Natural killer cell (primary cell): ENCODE results near the gene VAV3. TPM values are rescaled to one million over a fixed set of nuclear protein-coding genes. Genes with fewer than 3 reads are reported as not detected.

Experiments used
- ATAC-seq, 3 donors: fragments of 150-1000 bp in 2 of 3; fragments of 200-7000 bp in 1 of 3; cut with Tn5 transposase; 1 replicate in 1 of 3; 2 replicates in 2 of 3; pipeline ENCODE4 v1.10.0; 2021; ENCODE audit warnings: mild to moderate bottlenecking in 2 of 3, moderate library complexity in 2 of 3
- DNase-seq, 2 donors: peaks; one replicate each; pipeline versions ENCODE4 v3.0.0 to v3.0.0-alpha.2; 2013 to 2021; ENCODE audit warnings: mixed read lengths in 1 of 2
- H3K27ac ChIP-seq: one replicate; pipeline ENCODE4 v1.5.1; 2013; ENCODE audit warnings: mild to moderate bottlenecking, low read length
- H3K27me3 ChIP-seq: one replicate; pipeline ENCODE4 v1.6.1; 2013; ENCODE audit warnings: low read length; ENCODE audit not compliant: control insufficient read depth, insufficient read depth
- H3K36me3 ChIP-seq: one replicate; pipeline ENCODE4 v1.6.1; 2013; ENCODE audit warnings: low read length; ENCODE audit not compliant: control insufficient read depth, insufficient read depth
- H3K4me1 ChIP-seq: one replicate; pipeline ENCODE4 v1.6.1; 2013; ENCODE audit warnings: low read length; ENCODE audit not compliant: control insufficient read depth, insufficient read depth
- H3K4me3 ChIP-seq: one replicate; pipeline ENCODE4 v1.5.1; 2013; ENCODE audit warnings: low read length
- H3K9me3 ChIP-seq: one replicate; pipeline ENCODE4 v1.6.1; 2013; ENCODE audit warnings: low read length; ENCODE audit not compliant: control insufficient read depth, insufficient read depth
- H3K27ac Mint-ChIP-seq, 2 donors: one replicate each; pipeline ENCODE4 v1.8.0; 2022; ENCODE audit warnings: mild to moderate bottlenecking in 2 of 2, mixed read lengths in 2 of 2, moderate library complexity in 1 of 2
- H3K27me3 Mint-ChIP-seq, 2 donors: one replicate each; pipeline ENCODE4 v1.8.0; 2022; ENCODE audit warnings: low read depth in 2 of 2, mixed read lengths in 2 of 2
- H3K36me3 Mint-ChIP-seq: one replicate; pipeline ENCODE4 v1.8.0; 2022; ENCODE audit warnings: mixed read lengths
- H3K4me1 Mint-ChIP-seq, 2 donors: one replicate each; pipeline ENCODE4 v1.8.0; 2022; ENCODE audit warnings: mixed read lengths in 2 of 2
- H3K4me3 Mint-ChIP-seq: one replicate; pipeline ENCODE4 v1.8.0; 2022; ENCODE audit warnings: mild to moderate bottlenecking, moderate library complexity, mixed read lengths
- H3K9me3 Mint-ChIP-seq, 2 donors: one replicate each; pipeline ENCODE4 v1.8.0; 2022; ENCODE audit warnings: mixed read lengths in 2 of 2
- WGBS: methylation state at CpG from one replicate; pipeline ENCODE4 v1.1.7; 2013; ENCODE audit warnings: missing lambda C conversion rate; ENCODE audit not compliant: insufficient coverage; 5-methylcytosine and 5-hydroxymethylcytosine counted together
- intact Hi-C: fragments of 100-400 bp; cut with micrococcal nuclease; formaldehyde crosslinking; loops from one replicate; pipeline ENCODE4 v1.14.2; 2022
- total RNA-seq, 4 donors: library from RNA; stranded (reverse); fragments of 120-200 nt in 1 of 4; gene quantifications; one replicate each; pipeline versions ENCODE4 v1.2.3 to v1.2.4, GENCODE V29; 2013 to 2022
- TF ChIP-seq, protein P1 (sequence below): fragments of 200-600 bp; IDR thresholded peaks from one replicate; pipeline ENCODE4 v1.8.0; 2022; ENCODE audit warnings: antibody characterized with exemption

The VAV3 gene
- total RNA-seq, 3 donors from 2014 or later (not counting 1 experiment from before 2014, with no cell fraction given): 95.8 to 101 (median 96.6) TPM

DNA sequence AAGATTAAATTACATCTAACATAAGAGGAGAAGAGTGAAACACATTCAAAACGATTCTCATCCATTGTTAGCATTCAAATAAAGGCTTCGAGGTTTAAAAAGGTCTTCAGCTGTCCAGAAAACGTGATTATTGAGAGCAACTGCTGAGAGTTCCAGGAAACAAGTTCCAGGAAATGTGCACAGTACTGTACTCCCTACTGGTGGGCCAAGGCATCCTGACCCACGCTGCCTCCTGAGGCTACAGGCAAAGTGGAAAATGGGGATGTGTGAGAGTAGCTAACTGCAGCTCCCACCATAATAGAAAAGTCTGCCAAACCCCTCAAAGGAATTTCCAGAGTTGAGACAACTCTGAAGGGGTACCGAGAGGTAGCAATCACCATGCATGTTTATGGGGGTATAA is 2.0 kb downstream of the VAV3 start:
- Mint-ChIP-seq H3K9me3 (no peaks in the 10 kb centered on the region), H3K4me1 (peaks cover 47 to 55% of the 10 kb centered on the region in 2 donors), H3K27ac (peak overlapping the region; percentile 95 to 97), H3K4me3 (peak overlapping the region; percentile 98), H3K27me3 (no peaks in the 10 kb centered on the region), H3K36me3 (no peaks in the 10 kb centered on the region)
- intact Hi-C loops: loop anchor here (1.0 to 5.0 kb wide), 4 partner anchors 8 to 121 kb away; no protein-coding TSS in a partner anchor
- Histone ChIP-seq H3K9me3 (no peaks in the 10 kb centered on the region), H3K4me1 (peaks cover 18% of the 10 kb centered on the region), H3K4me3 (peak overlapping the region; percentile 84), H3K27ac (peak overlapping the region; percentile 83), H3K36me3 (no peaks in the 10 kb centered on the region), H3K27me3 (no peaks in the 10 kb centered on the region)
- ATAC-seq: peak in 1 of 3 donors; percentile 7
- DNase-seq: peak in 1 of 2 donors; percentile 24
- WGBS: 8% methylated on average over 3 of the region's 5 CpGs
- TF ChIP-seq, protein P1, sequence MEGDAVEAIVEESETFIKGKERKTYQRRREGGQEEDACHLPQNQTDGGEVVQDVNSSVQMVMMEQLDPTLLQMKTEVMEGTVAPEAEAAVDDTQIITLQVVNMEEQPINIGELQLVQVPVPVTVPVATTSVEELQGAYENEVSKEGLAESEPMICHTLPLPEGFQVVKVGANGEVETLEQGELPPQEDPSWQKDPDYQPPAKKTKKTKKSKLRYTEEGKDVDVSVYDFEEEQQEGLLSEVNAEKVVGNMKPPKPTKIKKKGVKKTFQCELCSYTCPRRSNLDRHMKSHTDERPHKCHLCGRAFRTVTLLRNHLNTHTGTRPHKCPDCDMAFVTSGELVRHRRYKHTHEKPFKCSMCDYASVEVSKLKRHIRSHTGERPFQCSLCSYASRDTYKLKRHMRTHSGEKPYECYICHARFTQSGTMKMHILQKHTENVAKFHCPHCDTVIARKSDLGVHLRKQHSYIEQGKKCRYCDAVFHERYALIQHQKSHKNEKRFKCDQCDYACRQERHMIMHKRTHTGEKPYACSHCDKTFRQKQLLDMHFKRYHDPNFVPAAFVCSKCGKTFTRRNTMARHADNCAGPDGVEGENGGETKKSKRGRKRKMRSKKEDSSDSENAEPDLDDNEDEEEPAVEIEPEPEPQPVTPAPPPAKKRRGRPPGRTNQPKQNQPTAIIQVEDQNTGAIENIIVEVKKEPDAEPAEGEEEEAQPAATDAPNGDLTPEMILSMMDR: no peak

DNA sequence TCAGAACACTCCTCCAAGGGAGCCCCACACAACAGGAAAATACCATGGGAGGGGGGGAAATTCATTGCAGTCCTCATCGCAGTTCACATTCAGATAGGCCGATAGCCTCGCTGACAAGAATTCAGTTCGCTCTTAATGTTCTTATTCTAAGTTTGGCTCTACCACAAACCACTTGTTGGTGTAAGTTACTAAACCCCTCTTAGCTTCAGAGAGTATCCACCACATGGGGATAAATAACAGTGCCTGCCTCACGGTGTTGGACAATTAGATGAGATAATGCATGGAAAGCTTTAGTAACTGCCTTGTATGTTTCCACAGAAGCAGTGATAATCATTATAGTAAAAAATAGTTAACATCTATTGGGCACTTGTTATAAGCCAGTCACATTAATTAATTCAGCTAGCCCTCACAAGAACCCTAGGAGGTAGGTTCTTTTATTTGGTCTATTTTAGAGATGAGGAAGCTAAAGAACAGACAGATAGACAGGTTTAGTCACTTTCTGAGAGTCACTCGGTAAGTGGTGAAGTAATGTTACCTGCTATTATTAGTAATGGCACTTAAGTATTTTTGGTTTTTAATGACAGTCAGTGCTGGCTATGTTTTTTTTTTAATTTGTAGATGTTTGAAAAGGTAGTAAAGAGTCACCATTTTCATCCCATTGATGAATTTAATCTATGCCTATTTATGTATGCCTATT is 10.1 kb downstream of the VAV3 start:
- peak overlapping the region; percentile 65 for H3K27ac ChIP-seq
- Mint-ChIP-seq H3K4me3 (no peak overlapping the region), H3K27me3 (no peaks in the 10 kb centered on the region), H3K36me3 (no peaks in the 10 kb centered on the region), H3K27ac (no peak overlapping the region), H3K9me3 (no peaks in the 10 kb centered on the region), H3K4me1 (peaks cover 8 to 9% of the 10 kb centered on the region in 2 donors)
- TF ChIP-seq, protein P1: no peak
- ATAC-seq (peak; percentile 59 to 76 (median 72)), DNase-seq (peak in 1 of 2 donors; percentile 18)
- no peaks in the 10 kb centered on the region for H3K9me3 ChIP-seq
- intact Hi-C loops: loop anchor here (1.0 to 5.0 kb wide), 2 partner anchors 8 to 53 kb away; no protein-coding TSS in a partner anchor
- WGBS: 18% methylated on average over 5 of the region's 6 CpGs
- peaks cover 31% of the 10 kb centered on the region for H3K4me1 ChIP-seq
- no peaks in the 10 kb centered on the region for H3K27me3 ChIP-seq
- no peak overlapping the region for H3K4me3 ChIP-seq
- H3K36me3 ChIP-seq: no peaks in the 10 kb centered on the region

DNA sequence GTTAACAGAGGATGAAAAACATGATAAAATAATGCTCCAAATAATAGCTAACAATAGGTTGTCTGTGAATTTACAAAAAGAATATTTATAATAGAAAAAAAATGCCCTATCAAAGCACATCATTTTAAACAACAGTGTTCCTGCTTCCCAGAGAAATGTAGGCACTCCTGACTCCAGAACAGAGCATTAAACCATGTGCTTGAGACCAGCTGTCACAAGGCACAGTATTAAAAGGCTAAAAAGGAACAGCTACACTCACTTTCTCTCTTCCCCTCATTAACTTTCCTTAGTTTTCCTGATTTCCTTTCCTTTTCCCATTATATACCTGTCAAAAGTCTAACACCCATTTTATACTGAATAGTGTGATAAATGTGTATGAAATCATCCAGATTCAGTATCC is 10.9 kb downstream of the VAV3 start:
- no peaks in the 10 kb centered on the region for H3K9me3 Mint-ChIP-seq
- ATAC-seq (no peak), DNase-seq (no peak)
- Histone ChIP-seq H3K4me1 (peaks cover 37% of the 10 kb centered on the region), H3K9me3 (no peaks in the 10 kb centered on the region), H3K27ac (peak overlapping the region; percentile 65), H3K27me3 (no peaks in the 10 kb centered on the region), H3K36me3 (no peaks in the 10 kb centered on the region), H3K4me3 (no peak overlapping the region)
- H3K27me3 Mint-ChIP-seq: no peaks in the 10 kb centered on the region
- no peaks in the 10 kb centered on the region for H3K36me3 Mint-ChIP-seq
- H3K4me1 Mint-ChIP-seq: peaks cover under 1 to 2% of the 10 kb centered on the region in 2 donors
- TF ChIP-seq, protein P1: no peak
- no peak overlapping the region for H3K4me3 Mint-ChIP-seq
- intact Hi-C loops: loop anchor here (5.0 kb wide), 1 partner anchor 52 kb away; no protein-coding TSS in a partner anchor
- H3K27ac Mint-ChIP-seq: no peak overlapping the region
